ENCODE data around the gene CR1L. TPM values are rescaled to one million over a fixed set of nuclear protein-coding genes. Genes with fewer than 3 reads are reported as not detected.

Gene CR1L
- total and polyA plus RNA-seq, 8 donors, result 0.15 to 1.1 (median 0.73) TPM; not detected in 1

GRCh38 chr1:207648334-207649209, 3.6 kb downstream of the CR1L start:
- no peak overlapping the region for H3K4me3 ChIP-seq
- TF ChIP-seq, protein P1, sequence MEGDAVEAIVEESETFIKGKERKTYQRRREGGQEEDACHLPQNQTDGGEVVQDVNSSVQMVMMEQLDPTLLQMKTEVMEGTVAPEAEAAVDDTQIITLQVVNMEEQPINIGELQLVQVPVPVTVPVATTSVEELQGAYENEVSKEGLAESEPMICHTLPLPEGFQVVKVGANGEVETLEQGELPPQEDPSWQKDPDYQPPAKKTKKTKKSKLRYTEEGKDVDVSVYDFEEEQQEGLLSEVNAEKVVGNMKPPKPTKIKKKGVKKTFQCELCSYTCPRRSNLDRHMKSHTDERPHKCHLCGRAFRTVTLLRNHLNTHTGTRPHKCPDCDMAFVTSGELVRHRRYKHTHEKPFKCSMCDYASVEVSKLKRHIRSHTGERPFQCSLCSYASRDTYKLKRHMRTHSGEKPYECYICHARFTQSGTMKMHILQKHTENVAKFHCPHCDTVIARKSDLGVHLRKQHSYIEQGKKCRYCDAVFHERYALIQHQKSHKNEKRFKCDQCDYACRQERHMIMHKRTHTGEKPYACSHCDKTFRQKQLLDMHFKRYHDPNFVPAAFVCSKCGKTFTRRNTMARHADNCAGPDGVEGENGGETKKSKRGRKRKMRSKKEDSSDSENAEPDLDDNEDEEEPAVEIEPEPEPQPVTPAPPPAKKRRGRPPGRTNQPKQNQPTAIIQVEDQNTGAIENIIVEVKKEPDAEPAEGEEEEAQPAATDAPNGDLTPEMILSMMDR (IDR thresholded peaks at IDR 0.05), result no peak
- H3K27me3 ChIP-seq, result peaks cover 0 to 8% of the 10 kb centered on the region in 2 donors
- no peaks in the 10 kb centered on the region for H3K9me3 ChIP-seq
- intact Hi-C loops (cut with DNase I), result no loop called here
- ATAC-seq (no peak), DNase-seq (no peak)
- no peaks in the 10 kb centered on the region for H3K36me3 ChIP-seq
- no peak overlapping the region for H3K27ac ChIP-seq
- peaks cover 2 to 15% of the 10 kb centered on the region in 2 donors for H3K4me1 ChIP-seq

- Histone ChIP-seq H3K27me3 (peaks cover 0 to 8% of the 10 kb centered on the region in 2 donors), H3K27ac (no peak overlapping the region), H3K9me3 (no peaks in the 10 kb centered on the region), H3K4me1 (peaks cover 2 to 14% of the 10 kb centered on the region in 2 donors), H3K4me3 (no peak overlapping the region), H3K36me3 (no peaks in the 10 kb centered on the region)
- ATAC-seq, result no peak
- DNase-seq, result no peak
- TF ChIP-seq, protein P1 (IDR thresholded peaks at IDR 0.05), result no peak
- intact Hi-C loops (cut with DNase I), result no loop called here
These were observed 4.3 kb downstream of the CR1L start for GRCh38 chr1:207649210-207649753.

DNA sequence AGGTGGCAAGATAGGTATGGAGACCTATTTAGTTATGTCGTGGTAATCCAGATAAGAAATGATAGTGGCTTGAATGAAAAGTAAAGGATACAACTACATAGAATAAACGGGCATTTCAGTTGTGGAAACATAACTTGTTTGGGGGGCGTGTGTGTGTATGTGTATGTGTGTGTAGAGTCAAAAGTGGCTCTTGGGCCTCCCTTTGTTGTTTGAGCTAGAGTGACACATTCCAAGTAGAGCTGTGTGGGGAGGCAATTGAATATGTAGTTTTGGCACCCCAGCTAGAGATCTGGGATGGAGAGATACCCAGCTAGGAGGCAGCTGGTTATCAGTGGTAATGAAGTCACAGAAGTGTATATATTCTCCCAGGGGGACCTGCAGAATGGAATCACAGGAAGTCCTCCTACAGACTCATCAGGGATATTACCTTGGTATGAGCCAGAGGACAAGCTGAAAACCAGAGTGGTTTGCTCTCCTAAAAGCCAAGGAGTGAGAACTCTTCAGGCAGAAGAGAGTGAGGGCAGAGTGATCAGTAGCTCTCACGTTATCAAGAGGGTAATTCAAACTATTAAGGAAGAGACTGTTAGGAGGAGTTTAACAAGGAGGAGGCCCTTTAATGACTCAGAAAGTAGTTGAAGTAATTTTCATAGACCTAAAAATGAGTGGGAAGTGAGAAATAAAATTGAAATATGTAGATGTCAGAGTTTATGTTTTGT, 5.1 kb downstream of the CR1L start:
- no peaks in the 10 kb centered on the region for H3K9me3 ChIP-seq
- ATAC-seq (no peak), DNase-seq (no peak)
- H3K4me1 ChIP-seq, result peaks cover 0 to 6% of the 10 kb centered on the region in 2 donors
- intact Hi-C loops (cut with DNase I), result no loop called here
- H3K27ac ChIP-seq, result no peak overlapping the region
- peaks cover 0 to 8% of the 10 kb centered on the region in 2 donors for H3K27me3 ChIP-seq
- H3K4me3 ChIP-seq, result no peak overlapping the region
- H3K36me3 ChIP-seq, result no peaks in the 10 kb centered on the region
- TF ChIP-seq, protein P1 (IDR thresholded peaks at IDR 0.05), result no peak

- DNase-seq, result no peak
- no peak overlapping the region for H3K4me3 ChIP-seq
- no peaks in the 10 kb centered on the region for H3K9me3 ChIP-seq
- no peak overlapping the region for H3K27ac ChIP-seq
- ATAC-seq, result no peak
- TF ChIP-seq, protein P1 (IDR thresholded peaks at IDR 0.05), result no peak
- intact Hi-C loops (cut with DNase I), result no loop called here
- no peaks in the 10 kb centered on the region for H3K36me3 ChIP-seq
- H3K27me3 ChIP-seq, result no peaks in the 10 kb centered on the region
- H3K4me1 ChIP-seq, result no peaks in the 10 kb centered on the region
These were observed 6.7 kb downstream of the CR1L start for GRCh38 chr1:207651583-207651982.

- Histone ChIP-seq H3K27me3 (no peaks in the 10 kb centered on the region), H3K9me3 (no peaks in the 10 kb centered on the region), H3K4me3 (no peak overlapping the region), H3K27ac (no peak overlapping the region), H3K36me3 (no peaks in the 10 kb centered on the region), H3K4me1 (no peaks in the 10 kb centered on the region)
- no peak for ATAC-seq
- intact Hi-C loops (cut with DNase I), result no loop called here
- no peak for DNase-seq
- TF ChIP-seq, protein P1 (IDR thresholded peaks at IDR 0.05), result no peak
These were observed 9.4 kb downstream of the CR1L start for GRCh38 chr1:207654320-207654719.

Measured in left lung (tissue), 10 donors.